ENCODE results near the gene EPG5.

DNA sequence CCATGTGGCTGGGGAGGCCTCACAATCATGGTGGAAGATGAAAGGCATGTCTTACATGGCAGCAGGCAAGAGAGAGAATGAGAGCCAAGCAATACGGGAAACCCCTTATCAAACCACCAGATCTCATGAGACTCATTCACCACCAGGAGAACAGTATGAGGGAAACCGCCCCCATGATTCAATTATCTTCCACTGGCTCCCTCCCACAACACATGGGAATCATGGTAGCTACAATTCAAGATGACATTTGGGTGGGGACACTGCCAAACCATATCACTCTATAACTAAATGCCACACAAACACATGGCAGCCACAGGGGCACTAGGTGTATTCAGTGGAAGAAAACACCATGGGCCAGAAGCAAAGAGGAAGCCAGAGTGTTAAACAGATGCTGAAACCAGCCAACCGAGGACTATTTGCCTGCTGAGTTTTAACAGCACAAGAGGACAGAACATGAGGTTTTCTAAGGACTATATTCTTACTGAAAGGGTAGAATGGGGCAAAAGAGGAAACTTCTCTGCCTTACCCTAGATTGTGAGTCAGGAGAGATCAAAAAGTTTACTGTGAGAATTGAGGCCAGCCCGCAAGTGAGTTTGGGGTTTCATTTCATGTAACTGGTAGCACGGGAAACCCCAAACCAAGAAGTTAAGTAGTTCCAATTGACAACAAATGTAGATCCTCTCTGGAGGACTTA lies 92.5 kb downstream of the EPG5 start:
- TF ChIP-seq, protein P1, sequence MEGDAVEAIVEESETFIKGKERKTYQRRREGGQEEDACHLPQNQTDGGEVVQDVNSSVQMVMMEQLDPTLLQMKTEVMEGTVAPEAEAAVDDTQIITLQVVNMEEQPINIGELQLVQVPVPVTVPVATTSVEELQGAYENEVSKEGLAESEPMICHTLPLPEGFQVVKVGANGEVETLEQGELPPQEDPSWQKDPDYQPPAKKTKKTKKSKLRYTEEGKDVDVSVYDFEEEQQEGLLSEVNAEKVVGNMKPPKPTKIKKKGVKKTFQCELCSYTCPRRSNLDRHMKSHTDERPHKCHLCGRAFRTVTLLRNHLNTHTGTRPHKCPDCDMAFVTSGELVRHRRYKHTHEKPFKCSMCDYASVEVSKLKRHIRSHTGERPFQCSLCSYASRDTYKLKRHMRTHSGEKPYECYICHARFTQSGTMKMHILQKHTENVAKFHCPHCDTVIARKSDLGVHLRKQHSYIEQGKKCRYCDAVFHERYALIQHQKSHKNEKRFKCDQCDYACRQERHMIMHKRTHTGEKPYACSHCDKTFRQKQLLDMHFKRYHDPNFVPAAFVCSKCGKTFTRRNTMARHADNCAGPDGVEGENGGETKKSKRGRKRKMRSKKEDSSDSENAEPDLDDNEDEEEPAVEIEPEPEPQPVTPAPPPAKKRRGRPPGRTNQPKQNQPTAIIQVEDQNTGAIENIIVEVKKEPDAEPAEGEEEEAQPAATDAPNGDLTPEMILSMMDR (IDR thresholded peaks at IDR 0.05; ENCODE audit: insufficient read depth, low read length) = no peak
- TF ChIP-seq POLR2AphosphoS5 (IDR thresholded peaks at IDR 0.05; ENCODE audit: low read depth) = no peak
- TF ChIP-seq SPI1 (IDR thresholded peaks at IDR 0.05; ENCODE audit: borderline replicate concordance, low read depth) = no peak
- TF ChIP-seq, protein P2, sequence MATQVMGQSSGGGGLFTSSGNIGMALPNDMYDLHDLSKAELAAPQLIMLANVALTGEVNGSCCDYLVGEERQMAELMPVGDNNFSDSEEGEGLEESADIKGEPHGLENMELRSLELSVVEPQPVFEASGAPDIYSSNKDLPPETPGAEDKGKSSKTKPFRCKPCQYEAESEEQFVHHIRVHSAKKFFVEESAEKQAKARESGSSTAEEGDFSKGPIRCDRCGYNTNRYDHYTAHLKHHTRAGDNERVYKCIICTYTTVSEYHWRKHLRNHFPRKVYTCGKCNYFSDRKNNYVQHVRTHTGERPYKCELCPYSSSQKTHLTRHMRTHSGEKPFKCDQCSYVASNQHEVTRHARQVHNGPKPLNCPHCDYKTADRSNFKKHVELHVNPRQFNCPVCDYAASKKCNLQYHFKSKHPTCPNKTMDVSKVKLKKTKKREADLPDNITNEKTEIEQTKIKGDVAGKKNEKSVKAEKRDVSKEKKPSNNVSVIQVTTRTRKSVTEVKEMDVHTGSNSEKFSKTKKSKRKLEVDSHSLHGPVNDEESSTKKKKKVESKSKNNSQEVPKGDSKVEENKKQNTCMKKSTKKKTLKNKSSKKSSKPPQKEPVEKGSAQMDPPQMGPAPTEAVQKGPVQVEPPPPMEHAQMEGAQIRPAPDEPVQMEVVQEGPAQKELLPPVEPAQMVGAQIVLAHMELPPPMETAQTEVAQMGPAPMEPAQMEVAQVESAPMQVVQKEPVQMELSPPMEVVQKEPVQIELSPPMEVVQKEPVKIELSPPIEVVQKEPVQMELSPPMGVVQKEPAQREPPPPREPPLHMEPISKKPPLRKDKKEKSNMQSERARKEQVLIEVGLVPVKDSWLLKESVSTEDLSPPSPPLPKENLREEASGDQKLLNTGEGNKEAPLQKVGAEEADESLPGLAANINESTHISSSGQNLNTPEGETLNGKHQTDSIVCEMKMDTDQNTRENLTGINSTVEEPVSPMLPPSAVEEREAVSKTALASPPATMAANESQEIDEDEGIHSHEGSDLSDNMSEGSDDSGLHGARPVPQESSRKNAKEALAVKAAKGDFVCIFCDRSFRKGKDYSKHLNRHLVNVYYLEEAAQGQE (IDR thresholded peaks at IDR 0.05; ENCODE audit: insufficient replicate concordance, low read depth) = no peak
